HG03045 (cell line): ENCODE results near the gene ZDHHC23.
A peak's percentile ranks its signal among the peaks of the same experiment; 100 is the strongest.

Experiments
- ATAC-seq: cut with Tn5 transposase; IDR thresholded peaks from one replicate; pipeline ENCODE4 v1.9.1; 2021; ENCODE audit warnings: mild to moderate bottlenecking, moderate library complexity; ENCODE audit not compliant: unreplicated experiment

The ZDHHC23 gene

DNA sequence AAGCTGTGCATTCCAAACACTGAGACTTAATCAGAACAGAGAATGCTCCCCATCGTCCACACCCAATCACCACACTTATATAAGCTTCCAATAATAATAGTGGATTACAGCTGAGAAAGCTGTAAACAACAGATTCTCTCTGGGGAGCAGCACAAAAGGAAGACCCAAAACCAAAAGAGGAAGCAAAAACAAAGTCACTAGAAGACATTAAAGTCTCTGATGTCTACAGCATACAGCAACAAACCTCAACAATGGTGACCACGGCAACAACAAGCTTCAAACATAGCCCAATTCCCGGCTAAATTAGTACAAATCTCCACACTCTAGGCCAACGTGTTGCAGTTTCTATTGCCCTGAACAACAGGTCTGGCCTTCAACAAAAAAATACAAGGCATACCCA lies 37.7 kb downstream of the ZDHHC23 start:
- no peak for ATAC-seq

DNA sequence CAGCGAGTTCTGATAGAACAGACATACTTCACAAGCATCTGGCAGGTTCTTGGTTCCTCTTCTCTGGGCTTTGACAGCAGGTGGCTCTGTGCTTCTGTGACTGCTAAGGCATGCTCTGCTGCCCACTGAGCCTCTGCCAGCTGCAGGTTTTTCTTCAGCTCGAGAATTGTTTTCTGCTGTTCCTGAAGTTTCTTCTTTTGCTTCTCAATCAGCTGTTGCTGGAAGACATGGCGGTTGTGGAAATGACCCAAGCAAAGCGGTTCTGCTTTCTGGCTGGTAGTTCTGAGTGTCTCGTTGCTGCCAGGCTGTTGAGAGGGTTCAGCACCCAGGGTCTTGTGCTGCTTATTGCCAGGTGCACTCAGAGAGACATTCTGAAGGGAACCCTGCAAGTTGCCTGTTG lies 57.7 kb downstream of the ZDHHC23 start:
- peak; percentile 81 for ATAC-seq

DNA sequence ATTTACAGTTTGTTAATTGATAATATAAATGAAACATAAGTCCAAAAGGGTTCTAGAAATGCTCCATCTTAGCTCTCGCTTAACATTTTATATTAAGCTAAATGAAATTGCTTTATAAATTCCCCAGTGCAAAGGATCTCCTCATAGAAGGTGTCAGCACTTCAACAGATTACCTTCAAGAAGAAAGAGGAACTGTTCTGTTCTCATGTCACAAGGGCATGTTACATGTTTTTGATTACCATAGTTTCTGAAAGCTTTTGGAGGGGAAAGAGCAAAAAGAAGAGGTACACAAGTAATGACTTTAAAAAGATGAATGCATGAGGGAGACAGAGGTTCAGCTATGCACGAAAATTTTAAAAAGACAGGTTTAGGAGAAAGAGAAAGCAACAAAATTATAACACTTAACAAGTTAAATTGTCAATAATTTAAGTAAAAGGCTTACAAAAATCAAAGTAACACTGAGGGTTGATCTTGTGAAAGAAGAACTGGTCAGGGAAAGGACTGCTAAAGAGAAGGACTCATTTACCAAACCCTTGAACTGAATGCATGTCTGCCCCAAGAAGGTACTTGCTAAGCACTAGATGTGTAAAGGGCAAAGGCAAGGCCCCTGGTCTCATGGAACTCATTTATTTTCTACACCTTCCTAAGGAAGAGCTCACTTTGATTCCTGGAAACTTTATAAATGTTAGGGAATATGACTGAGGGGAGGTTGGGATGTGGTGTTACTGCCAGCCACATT lies 63.4 kb downstream of the ZDHHC23 start:
- ATAC-seq: no peak
